Measurements from ENCODE around the gene RBM26.

RBM26 gene

DNA sequence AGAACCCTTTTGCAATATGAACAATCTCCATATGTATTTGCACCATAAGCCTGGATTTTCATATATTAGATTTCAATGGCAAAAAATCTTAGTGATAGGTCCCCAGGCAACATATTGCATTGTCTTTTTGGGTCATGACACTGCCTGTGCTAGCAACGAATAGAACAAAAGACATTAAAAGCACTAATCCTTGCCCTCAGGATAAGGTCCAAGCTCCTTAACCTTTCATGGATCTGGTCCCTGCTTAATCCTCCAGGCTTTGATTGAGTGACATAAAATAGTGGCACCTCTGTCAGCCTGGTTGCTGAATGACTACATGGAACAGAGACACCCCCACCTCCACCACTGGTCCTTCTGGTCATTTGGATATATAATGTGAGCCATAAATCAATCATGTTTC lies 134.4 kb downstream of the RBM26 start:
- DNase-seq = no peak

DNA sequence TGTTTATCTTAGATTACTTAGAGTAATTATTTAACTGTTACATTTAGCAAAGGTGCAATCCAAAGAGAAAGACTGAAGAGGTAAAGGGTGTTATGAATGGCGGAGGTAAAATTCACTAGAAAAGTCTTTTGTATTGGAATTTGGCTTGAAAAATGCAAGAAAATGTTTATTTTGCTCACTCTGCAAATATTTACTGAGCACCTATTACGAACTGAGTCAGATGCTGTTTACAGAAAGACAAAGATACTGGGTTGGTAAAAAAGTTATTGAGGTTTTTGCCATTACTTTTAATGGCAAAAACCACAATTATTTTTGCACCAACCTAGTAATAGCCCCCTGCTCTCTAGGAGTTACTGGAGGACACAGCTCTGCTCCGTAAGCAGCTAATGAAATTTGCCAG lies 135.2 kb downstream of the RBM26 start:
- no peak for DNase-seq
